GM18861 (cell line): ENCODE measurements around the gene UBE2M.
A peak's percentile ranks its signal among the peaks of the same experiment; 100 is the strongest.

Experiments used
- ATAC-seq: cut with Tn5 transposase; IDR thresholded peaks from one replicate; pipeline ENCODE4 v1.9.1; 2021; ENCODE audit not compliant: unreplicated experiment

The UBE2M gene

GRCh38 chr19:58571575-58571947 lies 13.2 kb upstream of the UBE2M start:
- ATAC-seq, result no peak

- no peak for ATAC-seq
Measured at GRCh38 chr19:58570770-58571574, 12.6 kb upstream of the UBE2M start.

- no peak for ATAC-seq
Measured at GRCh38 chr19:58569943-58570670, 11.7 kb upstream of the UBE2M start.

- no peak for ATAC-seq
Measured at GRCh38 chr19:58569191-58569942, 11.0 kb upstream of the UBE2M start.

GRCh38 chr19:58568453-58569130 lies 10.2 kb upstream of the UBE2M start:
- no peak for ATAC-seq

- ATAC-seq, result no peak
Measured at GRCh38 chr19:58566989-58567388, 8.6 kb upstream of the UBE2M start.

GRCh38 chr19:58563823-58564222 lies 5.4 kb upstream of the UBE2M start:
- ATAC-seq, result no peak

- ATAC-seq, result no peak
Measured at GRCh38 chr19:58563034-58563573, 4.7 kb upstream of the UBE2M start.

GRCh38 chr19:58562122-58563033 lies 4.0 kb upstream of the UBE2M start:
- ATAC-seq, result no peak

GRCh38 chr19:58561373-58562121 lies 3.1 kb upstream of the UBE2M start:
- ATAC-seq, result no peak

GRCh38 chr19:58560921-58561320 lies 2.5 kb upstream of the UBE2M start:
- no peak for ATAC-seq

GRCh38 chr19:58560007-58560887 lies 1.8 kb upstream of the UBE2M start:
- ATAC-seq, result no peak

- no peak for ATAC-seq
Measured at GRCh38 chr19:58559275-58560006, 1.0 kb upstream of the UBE2M start.

GRCh38 chr19:58558623-58559274 lies 338 bp upstream of the UBE2M start:
- peak; percentile 42 for ATAC-seq

GRCh38 chr19:58557221-58558065 lies 968 bp downstream of the UBE2M start:
- no peak for ATAC-seq

GRCh38 chr19:58556622-58557220 lies 1.7 kb downstream of the UBE2M start:
- ATAC-seq, result no peak
